Hematopoietic multipotent progenitor cell (in vitro differentiated cells): ENCODE data around the gene HSD11B2. TPM values are rescaled to one million over a fixed set of nuclear protein-coding genes. Genes with fewer than 3 reads are reported as not detected.
A peak's percentile ranks its signal among the peaks of the same experiment; 100 is the strongest.

Source experiments
- DNase-seq, 3 donors: peaks; one replicate each; pipeline ENCODE4 v3.0.0-alpha.2; 2011 to 2015; ENCODE audit warnings: low read depth in 2 of 3, low spot score in 2 of 3
- total RNA-seq: library from RNA; depleted of rRNA; stranded (reverse); fragments of >200 nt; gene quantifications from one replicate; pipeline ENCODE4 v1.2.3, GENCODE V29; 2012

Gene HSD11B2
- 0.27 TPM for total RNA-seq

DNA sequence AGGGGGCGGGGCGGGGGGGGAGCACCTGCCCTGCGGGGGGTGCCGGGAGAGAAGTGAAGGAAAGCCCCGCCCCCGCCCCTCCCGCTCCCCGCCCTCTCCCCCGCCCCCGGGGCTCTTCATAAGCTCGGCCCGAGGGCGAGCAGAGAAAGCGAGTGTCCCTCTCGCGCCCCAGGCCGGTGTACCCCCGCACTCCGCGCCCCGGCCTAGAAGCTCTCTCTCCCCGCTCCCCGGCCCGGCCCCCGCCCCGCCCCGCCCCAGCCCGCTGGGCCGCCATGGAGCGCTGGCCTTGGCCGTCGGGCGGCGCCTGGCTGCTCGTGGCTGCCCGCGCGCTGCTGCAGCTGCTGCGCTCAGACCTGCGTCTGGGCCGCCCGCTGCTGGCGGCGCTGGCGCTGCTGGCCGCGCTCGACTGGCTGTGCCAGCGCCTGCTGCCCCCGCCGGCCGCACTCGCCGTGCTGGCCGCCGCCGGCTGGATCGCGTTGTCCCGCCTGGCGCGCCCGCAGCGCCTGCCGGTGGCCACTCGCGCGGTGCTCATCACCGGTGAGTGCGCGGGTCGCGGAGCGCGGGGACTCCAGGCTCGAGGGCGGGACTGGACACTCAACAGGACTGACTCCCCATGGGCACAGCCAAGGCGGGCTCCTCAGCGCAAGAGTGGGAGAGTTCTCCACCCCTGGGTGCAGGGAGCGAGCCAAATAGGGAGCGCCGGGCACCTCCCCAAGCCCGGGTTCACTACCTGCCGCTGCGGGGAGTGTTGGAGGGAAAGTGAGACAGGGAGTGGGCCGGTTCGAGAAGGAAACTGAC lies at the start of gene HSD11B2:
TSS of gene HSD11B2 (plus strand) at position 145 of the 798 bp plus-strand sequence. CDS start at position 273, 128 bp downstream.
- DNase-seq = peak in 2 of 3 donors; percentile 31 to 38

DNA sequence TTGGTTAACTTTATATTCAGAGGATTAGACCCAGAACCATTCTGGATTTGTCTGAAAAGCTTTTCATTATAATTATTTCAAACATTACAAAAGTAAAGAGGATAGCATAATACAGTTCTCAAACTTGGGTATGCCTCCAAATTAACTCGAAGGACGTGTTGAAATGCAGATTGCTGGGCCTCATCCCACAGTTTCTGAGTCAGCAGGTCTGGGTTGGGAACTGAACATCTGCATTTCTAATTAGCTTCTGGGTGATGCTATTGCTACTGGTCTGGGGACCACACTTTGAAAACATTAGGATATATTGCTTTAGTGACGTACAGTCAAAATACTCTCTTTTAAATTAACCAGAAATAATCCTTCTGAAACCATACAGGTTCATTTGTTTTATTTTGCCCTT lies 47.6 kb upstream of the HSD11B2 start:
- no peak for DNase-seq

DNA sequence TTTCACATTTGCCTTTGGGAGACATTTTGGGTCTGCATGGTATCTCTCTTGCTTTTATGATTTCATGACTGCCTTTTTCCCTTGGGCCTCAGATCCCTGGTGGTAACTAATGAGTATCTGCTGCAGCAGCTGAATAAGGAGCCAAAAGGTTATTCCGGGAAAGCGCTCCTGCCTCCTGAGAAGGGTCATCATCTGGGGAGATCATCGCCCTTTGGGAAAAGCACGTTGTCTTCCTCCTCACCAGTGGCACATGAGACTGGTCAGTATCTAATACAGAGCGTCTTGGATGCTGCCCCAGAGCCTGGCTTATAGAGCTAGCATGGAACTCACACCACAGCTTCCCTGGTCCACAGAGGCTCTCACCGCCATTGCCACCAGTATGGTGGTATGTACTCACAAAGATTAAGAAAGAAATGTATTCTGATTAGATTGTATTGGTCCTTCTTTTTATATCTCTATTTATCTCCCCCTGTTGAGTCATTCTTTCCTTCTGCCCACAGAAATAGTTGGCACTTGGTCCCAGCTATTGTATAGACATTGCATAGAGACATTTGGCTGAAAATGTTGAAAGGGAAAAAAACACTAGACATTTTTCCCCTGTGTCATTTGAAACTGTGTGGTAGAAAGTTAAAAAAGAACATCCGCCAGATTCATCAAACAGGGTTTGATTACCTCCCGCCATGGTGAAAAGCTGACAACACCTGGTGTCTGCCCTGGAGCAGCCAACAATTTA lies 46.0 kb upstream of the HSD11B2 start:
- DNase-seq = no peak

GRCh38 chr16:67386861-67387455 lies 44.0 kb upstream of the HSD11B2 start:
- no peak for DNase-seq

DNA sequence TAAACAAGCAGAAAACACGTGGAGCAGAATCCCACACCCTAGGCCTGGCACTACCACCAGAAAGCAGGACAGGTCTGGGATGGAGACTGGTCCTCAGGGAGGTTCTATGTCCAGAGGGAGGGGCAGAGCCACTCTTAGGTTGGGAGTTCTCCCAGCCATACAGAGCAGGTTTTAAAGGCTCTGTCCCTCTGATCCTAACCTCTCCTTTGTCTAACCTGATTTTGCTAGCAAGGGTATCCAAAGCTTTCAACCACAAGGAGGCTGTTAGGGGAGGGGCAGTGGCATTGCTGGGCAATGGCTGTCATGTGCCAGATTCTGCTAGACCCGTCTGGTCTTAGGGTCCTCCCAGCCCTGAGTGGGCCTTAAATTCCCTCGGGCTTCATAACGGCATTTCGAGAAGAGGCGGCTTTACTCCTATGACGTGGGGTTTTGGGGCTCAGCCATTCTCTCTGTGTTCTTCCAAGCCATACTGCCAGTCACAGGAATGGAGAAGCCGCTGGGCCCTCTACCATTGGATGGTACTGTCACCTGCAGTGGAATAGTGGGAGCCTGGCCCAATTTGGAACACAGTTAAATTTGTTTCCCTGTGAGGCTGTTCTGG lies 43.3 kb upstream of the HSD11B2 start:
- no peak for DNase-seq

DNA sequence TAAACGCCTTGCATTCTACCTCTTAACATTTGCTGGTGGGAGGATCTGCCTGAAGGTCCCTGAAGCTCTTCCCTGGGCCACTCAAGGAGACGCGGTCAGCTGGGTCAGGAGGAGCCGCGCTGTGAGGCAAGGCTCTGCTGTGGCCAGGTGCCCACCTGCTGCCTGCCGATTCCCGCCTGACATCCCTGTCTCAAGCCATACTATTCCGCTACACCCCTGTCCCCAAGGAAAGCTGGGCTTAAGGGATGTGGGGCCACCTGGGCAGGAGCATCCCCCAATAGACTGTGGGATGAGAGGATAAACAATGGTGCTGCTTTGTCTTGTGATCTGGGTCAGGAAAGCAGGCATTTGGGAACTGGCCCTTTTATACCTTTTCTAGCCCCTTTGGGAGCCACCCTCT lies 42.7 kb upstream of the HSD11B2 start:
- no peak for DNase-seq

DNA sequence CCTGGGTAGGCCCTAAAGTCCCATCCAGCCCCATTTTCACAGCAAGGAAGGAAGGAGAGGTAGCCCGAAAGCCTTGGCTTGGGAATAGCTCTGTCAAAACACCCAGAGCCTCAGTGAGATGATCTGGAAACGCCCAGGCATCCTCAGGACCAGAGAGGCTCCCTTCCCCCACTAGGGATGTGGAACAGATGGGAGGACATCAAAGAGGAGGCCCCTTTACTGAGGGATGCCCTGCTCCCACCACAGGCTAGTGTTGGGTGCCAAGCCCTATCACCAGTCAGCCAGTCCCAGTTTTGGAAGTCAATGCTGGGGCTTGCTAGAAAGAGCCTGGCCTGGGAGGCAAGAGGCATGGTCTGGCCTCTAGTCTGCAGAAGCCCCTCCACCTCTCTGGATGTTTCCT lies 42.3 kb upstream of the HSD11B2 start:
- no peak for DNase-seq

DNA sequence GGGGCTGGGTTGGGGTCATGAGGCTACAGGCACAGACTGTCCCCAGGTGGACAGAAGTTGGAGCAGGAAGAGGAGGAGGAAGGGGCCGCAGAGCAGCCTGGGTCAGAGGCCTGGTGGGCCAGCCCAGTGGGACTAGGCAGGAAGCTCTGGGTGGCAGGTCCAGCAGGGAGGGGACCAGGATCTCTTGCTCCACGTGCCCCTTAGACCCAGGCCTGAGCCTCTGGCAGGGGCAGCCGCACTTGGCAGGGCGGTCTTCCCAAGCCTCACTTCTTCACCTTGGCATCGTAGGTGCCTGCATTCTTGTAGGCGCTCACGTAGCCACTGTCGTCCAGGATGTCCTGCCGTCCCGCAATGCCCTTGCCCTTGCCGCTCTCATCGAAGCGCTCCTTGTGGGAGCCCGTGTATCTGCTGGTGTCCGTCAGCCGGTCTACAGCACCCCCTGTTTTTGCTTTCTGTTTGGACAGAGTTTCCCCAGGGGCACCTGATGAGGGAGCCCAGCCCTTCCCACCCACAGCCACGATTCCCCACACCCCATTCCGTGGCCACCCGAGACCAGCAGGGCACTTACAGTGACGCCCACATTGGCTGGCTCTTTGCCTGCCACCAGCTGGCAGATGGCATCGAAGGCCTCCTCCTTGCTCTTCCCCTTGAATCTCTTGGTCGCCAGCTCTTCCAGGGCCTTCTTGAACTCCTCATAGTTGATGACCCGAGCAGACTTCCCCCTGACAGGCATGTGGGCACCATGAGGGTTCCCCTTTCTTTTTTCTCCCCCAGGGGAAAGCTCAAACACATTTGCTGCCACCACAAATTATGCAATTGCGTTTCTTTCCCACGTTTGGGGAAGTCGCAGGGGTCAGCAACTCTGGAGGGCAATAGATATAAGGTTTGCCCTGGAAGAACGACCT lies 40.8 kb upstream of the HSD11B2 start:
- DNase-seq = peak in 2 of 3 donors; percentile 49 to 72

DNA sequence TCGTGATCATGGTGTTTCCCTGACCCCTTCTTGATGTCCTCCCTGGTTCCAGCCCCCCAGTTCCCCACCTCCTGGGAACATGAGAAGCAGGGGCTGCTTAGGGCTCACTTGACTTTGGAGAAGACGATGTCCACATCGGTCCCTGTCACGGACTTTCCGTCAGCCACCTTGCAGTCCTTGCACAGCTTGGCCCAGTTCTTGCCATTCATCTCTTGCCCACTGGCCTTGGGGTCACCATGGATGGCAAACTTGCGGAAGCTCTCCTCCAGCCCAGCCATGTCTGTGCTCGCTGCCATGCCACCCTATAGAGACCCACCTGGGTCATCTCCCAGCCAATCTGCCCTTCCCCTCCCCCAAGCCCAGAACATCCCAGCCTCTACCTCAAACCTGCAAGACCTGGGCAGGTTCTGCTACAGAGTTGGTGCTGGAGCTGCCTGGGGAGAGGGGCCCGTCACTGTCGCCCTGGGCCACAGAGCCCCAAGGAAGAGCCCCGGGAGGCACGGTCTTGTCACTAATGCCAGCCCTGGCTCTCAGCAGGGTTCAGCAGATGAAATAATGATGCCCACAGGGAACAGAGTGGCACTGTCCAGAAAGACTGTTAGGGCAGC lies 40.0 kb upstream of the HSD11B2 start:
- no peak for DNase-seq

DNA sequence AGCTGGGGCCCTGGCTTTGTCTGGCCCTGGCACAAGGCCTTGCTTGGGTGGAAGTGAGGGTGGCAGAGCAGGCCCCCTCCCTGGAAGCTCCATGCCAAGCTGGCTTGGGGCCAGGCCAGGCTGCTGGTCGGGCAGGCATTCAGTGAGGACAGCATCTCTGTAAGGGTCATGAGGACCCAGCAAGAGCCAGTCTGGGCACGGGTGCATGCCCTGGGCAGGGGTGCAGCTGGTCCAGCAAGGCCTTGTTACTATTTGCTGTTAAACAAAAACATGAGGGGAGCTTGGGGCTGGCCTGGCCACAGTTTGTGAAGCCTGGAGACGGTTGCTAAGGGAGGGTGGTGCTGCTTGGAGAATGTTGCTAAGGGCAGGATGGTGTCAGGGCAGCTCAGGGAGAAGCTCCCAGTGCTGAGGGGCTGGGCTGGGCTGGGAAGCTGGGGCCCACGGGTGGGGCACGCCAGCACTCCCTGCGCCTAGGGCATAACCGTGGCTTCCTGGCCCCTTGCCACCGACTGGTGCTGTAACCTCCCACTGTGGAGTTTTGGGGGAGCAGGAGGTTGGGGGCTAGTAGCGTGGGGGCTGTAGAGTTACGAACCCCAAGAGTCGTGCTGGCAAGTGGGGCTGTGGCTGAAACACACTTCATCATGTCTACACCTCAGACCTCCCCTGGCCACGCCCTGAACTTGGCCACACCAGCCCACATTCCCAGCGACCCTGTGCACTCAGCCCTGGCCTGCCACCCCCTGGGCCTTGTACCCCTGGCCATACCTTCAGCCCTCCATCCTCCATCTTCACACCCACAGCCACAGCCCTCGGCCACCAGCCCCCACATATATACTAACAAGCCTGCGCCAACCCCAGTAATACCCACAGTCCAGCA lies 39.3 kb upstream of the HSD11B2 start:
- no peak for DNase-seq

GRCh38 chr16:67392301-67393059 lies 38.4 kb upstream of the HSD11B2 start:
- no peak for DNase-seq

- DNase-seq = peak in 2 of 3 donors; percentile 53 to 71
These were observed 37.7 kb upstream of the HSD11B2 start, which contains the start of gene TPPP3 for GRCh38 chr16:67393111-67393787. TSS of gene TPPP3 (minus strand) at chr16:67393498. CDS start at chr16:67391111, 2,387 bp downstream.

GRCh38 chr16:67393788-67394154 lies 37.1 kb upstream of the HSD11B2 start:
- no peak for DNase-seq

GRCh38 chr16:67394155-67395104 lies 36.5 kb upstream of the HSD11B2 start:
- peak in 2 of 3 donors; percentile 58 to 79 for DNase-seq

DNA sequence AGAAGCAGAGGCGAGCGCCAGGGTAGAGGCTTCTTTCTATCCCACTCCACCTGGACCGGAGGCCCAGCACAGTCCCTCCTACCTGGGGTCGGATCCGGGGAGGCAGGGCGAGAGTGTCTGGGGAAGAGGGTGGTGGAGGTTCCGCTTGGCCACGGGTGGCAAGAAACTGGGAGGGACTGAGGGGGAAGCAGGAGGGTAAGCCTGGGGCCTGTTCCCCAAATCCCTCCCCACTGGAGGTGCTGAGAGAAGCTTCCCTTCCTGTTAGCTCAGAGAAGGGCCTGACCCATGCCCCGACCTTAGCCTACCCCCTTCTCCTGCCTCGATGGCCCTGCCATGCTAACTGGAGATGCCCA lies 35.8 kb upstream of the HSD11B2 start:
- no peak for DNase-seq

- no peak for DNase-seq
These were observed 35.3 kb upstream of the HSD11B2 start for GRCh38 chr16:67395458-67396158.
